HepG2 (cell line): ENCODE results near the gene MLLT10. TPM values are rescaled to one million over a fixed set of nuclear protein-coding genes. Genes with fewer than 3 reads are reported as not detected.

Experiments
- ATAC-seq: fragments of 200-7000 bp; cut with Tn5 transposase; 3 replicates; pipeline ENCODE4 v1.9.1; 2020; ENCODE audit warnings: mild to moderate bottlenecking, moderate library complexity
- BruUV-seq: library from RNA; stranded (reverse); fragments of 400-500 nt; replicated peaks from 2 replicates; lab custom pipeline; 2021; lab: Mats Ljungman, UMichigan
- CTCF ChIA-PET: fragments of 300-600 bp; formaldehyde crosslinking; extraction: SDS; loops from one replicate; lab custom pipeline; 2021; ENCODE audit warnings: low total read pairs, inconsistent platforms, low intra/inter-chr PET ratio; lab: Yijun Ruan, JAX
- POLR2A ChIA-PET: fragments of 350-600 bp; sonication (Branson Sonifier 250); formaldehyde crosslinking; loops from one replicate; lab custom pipeline; 2020; ENCODE audit warnings: antibody characterized with exemption, inconsistent platforms; lab: Yijun Ruan, JAX
- DNase-seq: peaks from one replicate; pipeline ENCODE4 v3.0.0-alpha.2; 2015; ENCODE audit warnings: low spot score
- FAIRE-seq: peaks from 3 replicates; lab custom pipeline; 2011; peaks lifted over from hg19 to GRCh38; lab: Jason Lieb, UNC
- H2AFZ ChIP-seq: one replicate; pipeline ENCODE4 v1.6.1; 2011; ENCODE audit warnings: low read length, inconsistent platforms
- H3K27ac ChIP-seq: fragments of 300-600 bp; 3 replicates; pipeline ENCODE4 v1.8.0; 2011; ENCODE audit warnings: mixed run types, mild to moderate bottlenecking, mixed read lengths, low read length, inconsistent platforms; ENCODE audit not compliant: insufficient read depth; ENCODE audit errors: extremely low read length
- H3K27me3 ChIP-seq, 2 experiments: fragments of 200-600 bp in 1 of 2; 2 replicates in 1 of 2; 3 replicates in 1 of 2; pipeline versions ENCODE4 v1.6.0 to v1.8.0; 2011; ENCODE audit warnings: low read length in 2 of 2, mild to moderate bottlenecking in 2 of 2, moderate library complexity in 2 of 2, inconsistent platforms in 1 of 2; ENCODE audit not compliant: insufficient read depth in 2 of 2, control insufficient read depth in 1 of 2
- H3K36me3 ChIP-seq, 2 experiments: fragments of 200-600 bp in 1 of 2; replicated peaks in 1 of 2; 2 replicates in 1 of 2; 3 replicates in 1 of 2; pipeline versions ENCODE4 v1.5.1 to v1.8.0; 2011; ENCODE audit warnings: low read length in 2 of 2, inconsistent platforms in 1 of 2; ENCODE audit not compliant: insufficient read depth in 2 of 2, control insufficient read depth in 1 of 2
- H3K4me1 ChIP-seq: 2 replicates; pipeline ENCODE4 v1.5.1; 2012; ENCODE audit warnings: low read length, inconsistent platforms; ENCODE audit not compliant: insufficient read depth
- H3K4me2 ChIP-seq: 2 replicates; pipeline ENCODE4 v1.6.0; 2011; ENCODE audit warnings: low read depth, low read length, inconsistent platforms
- H3K4me3 ChIP-seq, 3 experiments: fragments of 200-600 bp in 1 of 3; sonication (generic), shearing (Covaris generic) in 1 of 3; replicated peaks in 1 of 3; 2 replicates each; pipeline ENCODE4 v1.5.1; 2011 to 2016; ENCODE audit warnings: low read length in 3 of 3, inconsistent platforms in 2 of 3, low read depth in 2 of 3, mild to moderate bottlenecking in 2 of 3, control low read depth in 1 of 3, mixed read lengths in 1 of 3; ENCODE audit not compliant: insufficient read depth in 1 of 3
- H3K79me2 ChIP-seq: one replicate; pipeline ENCODE4 v1.6.1; 2011; ENCODE audit warnings: low read length, inconsistent platforms; ENCODE audit not compliant: insufficient read depth
- H3K9ac ChIP-seq: 2 replicates; pipeline ENCODE4 v1.6.0; 2011; ENCODE audit warnings: mild to moderate bottlenecking, low read depth, low read length, inconsistent platforms; ENCODE audit not compliant: insufficient read depth
- H3K9me3 ChIP-seq: 2 replicates; pipeline ENCODE4 v1.5.1; 2012; ENCODE audit warnings: mild to moderate bottlenecking, low read length
- H4K20me1 ChIP-seq: 2 replicates; pipeline ENCODE4 v1.6.0; 2011; ENCODE audit warnings: inconsistent platforms, mild to moderate bottlenecking, low read length, moderate library complexity; ENCODE audit not compliant: insufficient read depth
- CCDC6 ChIP-seq: sonication (generic); formaldehyde crosslinking; IDR thresholded peaks from 2 replicates; pipeline ENCODE4 v1.8.1; 2022; ENCODE audit warnings: mild to moderate bottlenecking, missing genetic modification reagents, moderate library complexity
- GLMP ChIP-seq: sonication (generic); formaldehyde crosslinking; IDR thresholded peaks from 2 replicates; pipeline ENCODE4 v1.9.0; 2021; ENCODE audit warnings: missing genetic modification reagents, mild to moderate bottlenecking, borderline replicate concordance
- HMGXB4 ChIP-seq, 2 experiments: sonication (generic) in 1 of 2; formaldehyde crosslinking in 1 of 2; IDR thresholded peaks; 2 replicates each; pipeline versions ENCODE4 v1.4.0 to v1.6.1; 2018 to 2020; ENCODE audit warnings: missing genetic modification reagents in 2 of 2, borderline replicate concordance in 1 of 2, low read depth in 1 of 2, mild to moderate bottlenecking in 1 of 2, missing biosample characterization in 1 of 2
- JARID2 ChIP-seq: sonication (generic); formaldehyde crosslinking; IDR thresholded peaks from 2 replicates; pipeline ENCODE4 v1.8.1; 2023; ENCODE audit warnings: missing genetic modification reagents, inconsistent platforms; ENCODE audit not compliant: insufficient replicate concordance
- KLF13 ChIP-seq: sonication (generic); formaldehyde crosslinking; IDR thresholded peaks from 2 replicates; pipeline ENCODE4 v1.4.0; 2020; ENCODE audit warnings: mild to moderate bottlenecking, missing genetic modification reagents
- MYNN ChIP-seq: sonication (generic); formaldehyde crosslinking; IDR thresholded peaks from 2 replicates; pipeline ENCODE4 v1.4.0; 2020; ENCODE audit warnings: mild to moderate bottlenecking, low read depth, missing genetic modification reagents
- PREB ChIP-seq: sonication (generic); formaldehyde crosslinking; IDR thresholded peaks from 2 replicates; pipeline ENCODE4 v1.4.0; 2020; ENCODE audit warnings: missing genetic modification reagents
- SNAPC5 ChIP-seq: sonication (generic); formaldehyde crosslinking; IDR thresholded peaks from 2 replicates; pipeline ENCODE4 v1.8.1; 2023; ENCODE audit warnings: mild to moderate bottlenecking, missing genetic modification reagents, borderline replicate concordance
- SNRNP70 ChIP-seq: fragments of 200-400 bp; formaldehyde crosslinking; IDR thresholded peaks from 2 replicates; pipeline ENCODE4 v1.6.1; 2017; ENCODE audit warnings: mild to moderate bottlenecking, low read depth, low read length, moderate library complexity
- ZBTB20 ChIP-seq: sonication (generic); formaldehyde crosslinking; IDR thresholded peaks from 2 replicates; pipeline ENCODE4 v1.8.1; 2023; ENCODE audit warnings: missing genetic modification reagents, low read depth, mild to moderate bottlenecking, borderline replicate concordance
- ZBTB8A ChIP-seq: sonication (generic); formaldehyde crosslinking; IDR thresholded peaks from 2 replicates; pipeline ENCODE4 v1.4.0; 2020; ENCODE audit warnings: mild to moderate bottlenecking, low read depth, missing genetic modification reagents, borderline replicate concordance
- ZNF205 ChIP-seq: IDR thresholded peaks from 2 replicates; pipeline ENCODE4 v1.6.1; 2018; ENCODE audit warnings: missing biosample characterization, missing genetic modification reagents
- ZNF558 ChIP-seq: sonication (generic); formaldehyde crosslinking; IDR thresholded peaks from 2 replicates; pipeline ENCODE4 v1.9.0; 2022; ENCODE audit warnings: mild to moderate bottlenecking, missing genetic modification reagents, borderline replicate concordance
- ZNF569 ChIP-seq: sonication (generic); formaldehyde crosslinking; IDR thresholded peaks from 2 replicates; pipeline ENCODE4 v1.5.0; 2020; ENCODE audit warnings: mild to moderate bottlenecking, missing genetic modification reagents, moderate library complexity, borderline replicate concordance
- ZNF577 ChIP-seq: sonication (generic); formaldehyde crosslinking; IDR thresholded peaks from 2 replicates; pipeline ENCODE4 v1.4.0; 2020; ENCODE audit warnings: mild to moderate bottlenecking, low read depth, missing genetic modification reagents, borderline replicate concordance
- ZNF720 ChIP-seq: sonication (generic); formaldehyde crosslinking; IDR thresholded peaks from 2 replicates; pipeline ENCODE4 v1.4.0; 2020; ENCODE audit warnings: missing genetic modification reagents
- ZNF772 ChIP-seq: sonication (generic); formaldehyde crosslinking; IDR thresholded peaks from 2 replicates; pipeline ENCODE4 v1.5.0; 2020; ENCODE audit warnings: mild to moderate bottlenecking, missing genetic modification reagents
- ZSCAN22 ChIP-seq: sonication (generic); formaldehyde crosslinking; IDR thresholded peaks from 2 replicates; pipeline ENCODE4 v1.4.0; 2020; ENCODE audit warnings: mild to moderate bottlenecking, missing genetic modification reagents
- WGBS: methylation state at CpG from one replicate; pipeline ENCODE4 v1.1.6; 2017; ENCODE audit warnings: low lambda C conversion rate; 5-methylcytosine and 5-hydroxymethylcytosine counted together
- in situ Hi-C: cut with HindIII; loops from 2 replicates; pipeline ENCODE4 v1.10.0; 2017; ENCODE audit warnings: low pct_unique_long_range_greater_than_20kb; ENCODE audit not compliant: extremely low pct_ligation_motif_present
- intact Hi-C: fragments of 100-400 bp; cut with micrococcal nuclease; formaldehyde crosslinking; loops from one replicate; pipeline ENCODE4 v1.10.0; 2022; ENCODE audit not compliant: unreplicated experiment
- polyA plus RNA-seq, 8 experiments: library from polyadenylated mRNA; depleted of rRNA in 3 of 8; stranded (reverse) in 7 of 8; unstranded in 1 of 8; fragments of >200 nt; fragmentation: Illumina TruSeq in 4 of 8; extraction: Trizol in 4 of 8; gene quantifications; 2 replicates each; pipeline versions ENCODE4 v1.2.1 to v1.2.3, GENCODE V29; 2011 to 2016; ENCODE audit warnings: low read depth in 4 of 8, missing spikeins in 1 of 8, mixed read lengths in 1 of 8; ENCODE audit not compliant: insufficient read depth in 1 of 8
- total RNA-seq, 5 experiments: library from RNA; depleted of rRNA; stranded (reverse); fragments of >200 nt; fragmentation: Illumina TruSeq; extraction: Trizol; gene quantifications; 2 replicates each; pipeline ENCODE4 v1.2.3, GENCODE V29; 2016; ENCODE audit warnings: low read depth in 1 of 5

Gene MLLT10
- total and polyA plus RNA-seq, 2 of the 13 experiments (the other 11 are each of a cell fraction or from before 2014, with no cell fraction given), result 51.3 to 84.1 TPM

GRCh38 chr10:21514129-21514817 is 19.8 kb upstream of the MLLT10 start:
- DNase-seq, result no peak
- 92% methylated on average over 6 of the region's 6 CpGs for WGBS
- Histone ChIP-seq H3K9ac (no peak overlapping the region), H3K79me2 (peaks cover 2% of the 10 kb centered on the region), H4K20me1 (no peaks in the 10 kb centered on the region), H3K27me3 (no peaks in the 10 kb centered on the region; a peak in 1 of 5 replicates), H3K4me2 (no peak overlapping the region), H3K27ac (no peak overlapping the region), H3K4me1 (peaks cover 84% of the 10 kb centered on the region), H3K4me3 (no peak overlapping the region), H2AFZ (no peak overlapping the region), H3K36me3 (no peaks in the 10 kb centered on the region), H3K9me3 (no peaks in the 10 kb centered on the region)
- no peak for ATAC-seq
- TF ChIP-seq ZBTB20 (no peak), ZNF569 (no peak), JARID2 (CRISPR knock-in tag) (no peak), ZNF720 (CRISPR knock-in tag) (no peak), ZNF772 (no peak), SNAPC5 (CRISPR knock-in tag) (no peak), HMGXB4 (CRISPR knock-in tag; IDR thresholded peaks at IDR 0.05; ENCODE audit: borderline replicate concordance in 1 of 2, low read depth in 1 of 2) (no peak), ZNF577 (CRISPR knock-in tag) (no peak), GLMP (CRISPR knock-in tag) (no peak), KLF13 (CRISPR knock-in tag) (no peak), ZBTB8A (CRISPR knock-in tag) (no peak), MYNN (CRISPR knock-in tag) (no peak), ZSCAN22 (CRISPR knock-in tag) (no peak), ZNF205 (CRISPR knock-in tag) (no peak), SNRNP70 (no peak), CCDC6 (no peak), PREB (CRISPR knock-in tag) (no peak), ZNF558 (CRISPR knock-in tag) (no peak)
- in situ Hi-C loops (loop anchor here (25.0 kb wide), 1 partner anchor 798 kb away; the partner anchor contains the start of genes BMI1 and COMMD3), intact Hi-C loops (no loop called here)
- POLR2A ChIA-PET, result interaction anchor here (3.5 to 5.4 kb wide), 3 partner anchors 8 to 18 kb away, joined by 52 to 92 read pairs (median 60); partner anchors contain the start of gene SKIDA1
- CTCF ChIA-PET, result interaction anchor here (0.7 kb wide), 1 partner anchor 13 kb away, joined by 3 read pairs; no protein-coding TSS in a partner anchor
- BruUV-seq, result no TSS peak
- no peak for FAIRE-seq
